HG02840 (cell line): ENCODE measurements around the gene CRISP2.

ENCODE experiments used
- ATAC-seq: cut with Tn5 transposase; IDR thresholded peaks from one replicate; pipeline ENCODE4 v1.9.1; 2021; ENCODE audit warnings: mild to moderate bottlenecking, moderate library complexity, moderate number of reproducible peaks; ENCODE audit not compliant: unreplicated experiment, low FRiP score

The CRISP2 gene

DNA sequence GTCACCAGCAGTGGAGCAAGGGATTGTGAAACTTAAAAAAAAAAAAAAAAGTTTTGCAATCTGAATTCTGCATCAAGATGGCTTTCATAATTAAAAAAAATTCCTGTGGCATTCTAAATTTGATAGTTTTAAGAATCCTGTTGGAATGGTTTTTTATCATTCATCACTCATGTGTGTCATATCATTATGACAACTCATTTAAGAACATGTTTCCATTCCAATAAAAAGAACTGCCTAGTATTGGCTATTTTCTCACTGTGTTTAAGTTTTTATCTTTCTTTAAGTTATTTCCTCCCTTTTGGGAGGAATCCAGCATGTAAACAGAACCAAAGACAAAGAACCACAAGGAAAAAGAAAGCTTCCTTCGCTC, 50.5 kb downstream of the CRISP2 start:
- ATAC-seq: no peak

DNA sequence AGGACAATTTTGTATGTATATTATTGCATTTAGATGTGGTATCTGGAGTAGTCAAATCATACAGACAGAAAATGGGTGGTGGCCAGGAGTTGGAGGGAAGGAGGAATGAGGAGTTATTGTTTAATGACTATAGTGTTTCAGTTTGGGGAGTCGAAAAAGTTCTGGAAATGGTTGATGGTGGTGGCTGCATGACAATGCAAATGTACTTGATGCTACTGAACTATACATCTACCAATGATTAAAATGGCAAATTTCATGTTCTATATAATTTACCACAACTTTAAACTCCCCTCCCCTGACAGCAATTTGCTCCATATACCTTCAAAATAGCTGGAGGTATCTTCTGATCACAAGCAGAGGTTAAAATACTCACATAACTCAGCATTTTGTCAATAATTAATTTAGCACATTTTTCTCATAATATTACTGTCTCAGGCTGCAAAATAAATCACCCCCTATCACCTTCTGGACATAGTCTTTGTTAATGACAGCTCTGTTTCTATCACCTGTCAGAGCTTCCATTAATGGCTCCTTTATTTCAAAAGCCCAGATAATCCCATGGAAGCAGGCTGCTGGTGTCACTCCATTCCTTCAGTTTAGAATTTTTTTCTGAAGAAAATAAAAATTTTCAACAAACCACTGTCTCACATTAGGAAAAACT, 51.0 kb downstream of the CRISP2 start:
- ATAC-seq: no peak

DNA sequence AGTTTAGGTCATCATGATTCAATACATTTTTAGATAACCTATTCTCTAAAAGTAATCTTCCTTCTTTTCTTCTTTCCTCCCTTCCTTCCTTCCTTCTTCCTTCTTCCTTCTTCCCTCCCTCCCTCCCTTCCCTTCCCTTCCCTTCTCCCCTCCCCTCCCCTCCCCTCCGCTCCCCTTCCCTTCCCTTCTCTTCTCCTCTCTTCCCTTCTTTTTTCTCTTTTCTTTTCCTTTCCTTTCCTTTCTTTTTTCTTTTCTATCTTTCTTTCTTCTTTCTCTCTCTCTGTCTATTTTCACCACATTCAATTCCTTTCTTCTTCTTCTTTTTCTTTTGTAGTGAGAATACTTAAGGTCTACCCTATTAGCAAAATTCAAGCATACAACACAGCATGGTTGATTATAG, 59.4 kb downstream of the CRISP2 start:
- ATAC-seq: no peak

DNA sequence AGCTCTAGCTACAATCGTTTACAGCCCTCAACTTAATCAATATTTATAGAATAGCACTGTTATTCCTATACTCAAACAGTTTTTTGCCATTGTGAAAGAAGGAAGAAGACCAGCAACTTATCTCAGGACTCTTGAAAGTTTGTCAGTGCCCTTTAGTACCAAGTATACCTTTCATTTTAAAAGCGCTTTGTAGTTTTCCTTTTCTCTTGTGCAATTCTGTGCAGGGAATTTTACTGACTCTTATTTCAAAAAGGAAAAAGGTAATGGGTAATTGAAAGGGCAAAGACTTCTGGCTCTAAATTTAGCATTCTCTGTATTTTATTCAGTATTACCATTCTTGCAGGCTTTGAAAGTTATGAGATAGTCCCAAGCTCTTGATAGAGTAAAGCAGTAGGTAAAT, 59.9 kb downstream of the CRISP2 start:
- no peak for ATAC-seq

DNA sequence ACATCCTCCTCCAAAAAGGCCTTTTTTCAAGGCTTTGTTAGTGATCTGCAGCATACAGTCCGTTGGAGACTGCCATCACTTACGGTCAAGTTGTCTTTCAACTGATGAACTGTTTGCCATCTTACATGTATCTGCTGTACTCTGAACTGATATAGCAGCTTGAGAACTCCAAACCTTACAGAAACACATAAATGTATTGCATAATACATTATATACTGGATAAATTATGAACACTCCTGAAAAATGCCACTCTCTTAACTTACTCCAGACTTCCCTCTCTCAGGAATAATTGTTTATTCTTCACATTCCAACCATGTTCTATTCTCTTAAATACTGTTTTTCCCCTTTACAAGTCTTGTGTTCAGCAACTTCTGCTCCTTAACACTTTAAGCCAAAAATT, 62.1 kb downstream of the CRISP2 start:
- no peak for ATAC-seq

DNA sequence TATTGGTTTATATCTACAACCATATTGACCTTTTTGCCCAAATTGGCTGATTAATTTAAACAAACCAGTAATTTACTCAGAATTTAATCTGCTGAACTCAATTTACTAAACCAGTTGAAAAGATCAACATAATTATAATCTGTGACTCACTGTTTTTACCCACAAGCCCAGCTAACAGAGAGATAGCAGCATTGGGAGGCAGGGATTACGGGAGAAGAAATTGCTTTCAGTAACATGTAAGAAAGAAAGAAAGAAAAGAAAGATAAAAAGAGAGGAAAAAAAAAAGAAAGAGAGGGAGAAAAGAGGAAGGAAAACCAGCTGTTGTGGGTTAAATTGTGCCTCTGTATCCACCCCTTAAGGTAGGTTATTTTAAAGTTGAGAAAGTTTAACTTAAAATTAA, 63.4 kb downstream of the CRISP2 start:
- no peak for ATAC-seq

DNA sequence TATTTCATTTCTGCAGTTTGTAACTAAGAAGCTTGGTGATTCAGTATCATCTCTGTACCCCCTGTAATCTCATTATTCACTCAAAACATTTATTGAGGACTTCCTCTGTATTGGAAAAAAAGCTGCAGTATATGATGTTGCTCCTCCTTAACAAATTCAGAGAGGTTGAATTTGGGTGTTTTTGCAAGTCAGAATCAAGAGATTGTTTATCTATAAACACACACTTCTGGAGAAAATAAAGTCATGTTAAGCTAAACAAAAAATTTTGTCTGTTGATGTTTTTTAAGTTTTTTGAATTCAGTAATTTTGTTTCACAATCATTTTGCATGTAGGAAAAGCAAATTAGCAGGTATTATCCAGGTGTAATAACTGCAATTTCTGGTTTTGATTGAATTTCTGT, 65.3 kb downstream of the CRISP2 start:
- no peak for ATAC-seq

DNA sequence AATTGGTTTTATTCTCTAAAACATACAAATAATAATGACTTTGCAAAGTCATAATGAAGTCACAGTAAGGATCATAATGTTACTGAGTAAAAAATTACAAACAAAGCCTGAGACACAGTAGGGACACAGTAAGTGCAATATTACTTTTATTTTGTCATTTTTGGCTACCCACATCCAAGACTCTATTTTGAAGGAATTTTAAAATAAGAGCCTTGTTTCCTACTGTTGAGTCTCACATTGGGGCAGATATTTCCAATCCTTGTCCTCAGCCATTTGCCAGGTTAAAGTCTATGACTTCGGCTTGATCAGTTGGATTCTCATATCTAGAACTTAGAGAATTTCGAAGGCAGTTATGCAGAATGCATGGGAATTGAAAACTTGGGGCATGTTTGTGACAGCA, 65.9 kb downstream of the CRISP2 start:
- no peak for ATAC-seq

DNA sequence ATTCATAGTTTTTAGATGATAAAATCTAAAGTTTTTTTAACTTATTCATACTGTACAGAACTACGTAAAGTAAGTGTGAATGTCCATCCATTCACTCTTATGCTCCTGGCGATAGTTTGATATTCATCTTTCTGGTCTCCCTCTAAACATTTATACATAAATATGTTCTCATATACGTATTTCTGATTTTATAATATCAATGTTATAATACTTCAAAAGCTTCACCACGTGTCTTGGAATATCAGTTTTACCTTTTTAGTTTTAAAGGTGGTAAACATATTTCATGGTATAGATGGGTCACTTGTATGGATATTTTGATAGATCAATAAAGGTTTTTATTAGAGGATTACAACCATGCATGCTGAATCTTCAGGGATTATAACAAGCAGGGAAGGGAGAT, 66.4 kb downstream of the CRISP2 start:
- no peak for ATAC-seq

DNA sequence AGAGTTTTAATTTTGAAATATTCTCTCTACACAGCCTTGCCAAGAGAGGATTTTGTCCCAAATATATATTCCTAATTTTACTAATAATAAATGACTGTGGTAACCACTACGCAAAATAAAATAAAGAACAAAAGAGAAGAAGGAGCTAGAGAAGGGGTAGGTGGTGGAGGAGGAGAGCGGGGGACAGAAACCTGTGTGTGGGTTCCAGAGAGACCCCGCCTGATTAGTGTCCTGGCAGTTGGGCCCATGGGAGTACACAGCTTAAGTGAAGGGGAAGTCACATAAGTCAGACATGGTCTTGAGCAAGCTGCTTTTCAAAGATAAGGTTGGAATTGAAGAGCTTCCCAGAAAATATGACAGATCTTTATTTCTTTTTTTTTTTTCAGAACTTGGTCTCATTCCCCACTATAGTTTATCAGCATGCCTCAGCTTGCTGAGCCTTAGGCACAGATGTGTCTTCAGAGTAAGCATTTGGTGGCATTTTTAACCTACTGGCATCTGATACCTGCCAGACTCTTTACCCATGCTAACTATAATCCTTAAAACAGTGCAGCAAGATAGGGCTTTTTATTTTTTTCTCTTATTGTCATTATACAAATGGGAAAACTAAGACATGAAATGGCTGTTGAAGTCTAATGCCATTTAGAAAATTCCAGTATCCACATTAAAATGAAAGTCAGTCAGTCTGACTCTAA, 67.1 kb downstream of the CRISP2 start:
- no peak for ATAC-seq

DNA sequence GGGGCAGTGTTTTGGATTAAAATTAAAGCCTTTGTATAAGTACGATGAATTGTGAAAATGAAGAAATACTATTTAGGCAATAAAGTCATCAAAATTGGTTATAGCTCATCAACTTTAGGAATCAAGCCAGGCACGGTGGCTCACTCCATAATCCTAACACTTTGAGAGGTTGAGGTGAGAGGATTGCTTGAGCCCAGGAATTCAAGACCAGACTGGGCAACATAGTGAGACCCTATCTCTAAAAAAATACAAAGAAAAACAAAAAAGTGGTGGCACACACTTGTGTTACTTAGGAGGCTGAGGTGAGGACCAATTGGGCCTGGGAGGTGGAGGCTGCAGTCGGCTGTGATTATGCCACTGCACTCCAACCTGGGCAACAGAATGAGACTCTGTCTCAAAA, 68.2 kb downstream of the CRISP2 start:
- ATAC-seq: no peak
